Chondrocyte (in vitro differentiated cells): ENCODE data around the gene PSMD11. TPM values are rescaled to one million over a fixed set of nuclear protein-coding genes. Genes with fewer than 3 reads are reported as not detected.

Experiments used
- DNase-seq: peaks from one replicate; pipeline ENCODE4 v3.0.0; 2021; ENCODE audit warnings: mixed read lengths, low spot score
- H3K27ac Mint-ChIP-seq: one replicate; pipeline ENCODE4 v1.8.0; 2021; ENCODE audit warnings: mild to moderate bottlenecking, moderate library complexity, mixed read lengths; ENCODE audit not compliant: unreplicated experiment
- H3K27me3 Mint-ChIP-seq: 2 replicates; pipeline ENCODE4 v1.8.0; 2021; ENCODE audit warnings: low read depth, mixed read lengths
- H3K36me3 Mint-ChIP-seq: 2 replicates; pipeline ENCODE4 v1.8.0; 2021; ENCODE audit warnings: low read depth, mixed read lengths
- H3K4me1 Mint-ChIP-seq: 2 replicates; pipeline ENCODE4 v1.8.0; 2021; ENCODE audit warnings: low read depth, mild to moderate bottlenecking, mixed read lengths
- H3K4me3 Mint-ChIP-seq: one replicate; pipeline ENCODE4 v1.8.0; 2021; ENCODE audit warnings: mild to moderate bottlenecking, moderate library complexity, mixed read lengths; ENCODE audit not compliant: unreplicated experiment
- H3K9me3 Mint-ChIP-seq: 2 replicates; pipeline ENCODE4 v1.8.0; 2021; ENCODE audit warnings: low read depth, mixed read lengths
- CTCF ChIP-seq: fragments of 200-600 bp; sonication (generic); IDR thresholded peaks from 2 replicates; pipeline ENCODE4 v1.5.0; 2021; ENCODE audit warnings: antibody characterized with exemption, mild to moderate bottlenecking, moderate library complexity
- total RNA-seq: library from RNA; stranded (reverse); gene quantifications from 3 replicates; pipeline ENCODE4 v1.2.1, GENCODE V29; 2021

The PSMD11 gene
- total RNA-seq, 1 donor from 2014 or later = 80.7 TPM

GRCh38 chr17:32493571-32493970 lies 49.3 kb downstream of the PSMD11 start:
- Mint-ChIP-seq H3K27ac (no peak overlapping the region), H3K4me1 (peaks cover 29% of the 10 kb centered on the region), H3K36me3 (no peaks in the 10 kb centered on the region), H3K27me3 (no peaks in the 10 kb centered on the region), H3K4me3 (no peak overlapping the region), H3K9me3 (no peaks in the 10 kb centered on the region)
- TF ChIP-seq CTCF = no peak
- DNase-seq = no peak

- Mint-ChIP-seq H3K9me3 (no peaks in the 10 kb centered on the region), H3K27me3 (no peaks in the 10 kb centered on the region), H3K4me1 (peaks cover 32% of the 10 kb centered on the region), H3K27ac (no peak overlapping the region), H3K4me3 (no peak overlapping the region), H3K36me3 (no peaks in the 10 kb centered on the region)
- no peak for DNase-seq
- no peak for TF ChIP-seq CTCF
These were observed 49.7 kb downstream of the PSMD11 start for GRCh38 chr17:32493976-32494513.

GRCh38 chr17:32494621-32495358 lies 50.5 kb downstream of the PSMD11 start:
- Mint-ChIP-seq H3K27ac (no peak overlapping the region), H3K27me3 (no peaks in the 10 kb centered on the region), H3K9me3 (no peaks in the 10 kb centered on the region), H3K36me3 (no peaks in the 10 kb centered on the region), H3K4me1 (peaks cover 30% of the 10 kb centered on the region), H3K4me3 (no peak overlapping the region)
- peak; percentile 77 for DNase-seq
- TF ChIP-seq CTCF = no peak

- DNase-seq = peak; percentile 95
- no peak for TF ChIP-seq CTCF
- Mint-ChIP-seq H3K36me3 (no peaks in the 10 kb centered on the region), H3K4me3 (no peak overlapping the region), H3K27me3 (no peaks in the 10 kb centered on the region), H3K27ac (peak overlapping the region; percentile 79), H3K9me3 (no peaks in the 10 kb centered on the region), H3K4me1 (peaks cover 29% of the 10 kb centered on the region)
These were observed 51.3 kb downstream of the PSMD11 start for GRCh38 chr17:32495359-32496231.

- TF ChIP-seq CTCF = no peak
- Mint-ChIP-seq H3K4me3 (no peak overlapping the region), H3K9me3 (no peaks in the 10 kb centered on the region), H3K4me1 (peaks cover 29% of the 10 kb centered on the region), H3K27me3 (no peaks in the 10 kb centered on the region), H3K36me3 (peaks cover 2% of the 10 kb centered on the region), H3K27ac (peak overlapping the region; percentile 90)
- DNase-seq = peak; percentile 84
These were observed 52.2 kb downstream of the PSMD11 start for GRCh38 chr17:32496395-32497073.
